Right lung (tissue), 10 donors: ENCODE results near the gene FAM9C. TPM values are rescaled to one million over a fixed set of nuclear protein-coding genes. Genes with fewer than 3 reads are reported as not detected.
"Not testable (repeated sequence)": the region's sequence is repeated elsewhere in the genome, so short reads cannot be mapped to it uniquely, and the experiment has no call there.

Source experiments
- DNase-seq, 2 donors: peaks; one replicate each; pipeline ENCODE4 v3.0.0-alpha.2; 2013
- long read RNA-seq, 8 donors: transcript quantifications; one replicate each; lab custom pipeline, GENCODE V29; 2026
- polyA plus RNA-seq, 5 donors: library from polyadenylated mRNA; unstranded; fragments of 120-200 nt; gene quantifications; one replicate each; pipeline versions ENCODE4 v1.2.1 to v1.2.3, GENCODE V29; 2013; ENCODE audit warnings: inconsistent platforms in 1 of 5, low replicate concordance in 1 of 5; ENCODE audit not compliant: insufficient read length in 5 of 5, insufficient read depth in 1 of 5

Gene FAM9C
- 1 to 10 TPM in 1 of 5 donors, under 1 TPM in 4; 0.19 to 2.5 (median 0.24) TPM for polyA plus RNA-seq
- long read RNA-seq, donor 1: 0 reads
- long read RNA-seq, donor 2: 0 reads
- long read RNA-seq, donor 3: 0 reads
- long read RNA-seq, donor 4: 0 reads
- long read RNA-seq, donor 5: 0 reads
- long read RNA-seq, donor 6: 0 reads
- long read RNA-seq, donor 7: 0 reads
- long read RNA-seq, donor 8: 0 reads

- DNase-seq: no peak
Observed at GRCh38 chrX:13044441-13044840, at the start of gene FAM9C. Gene FAM9C, minus strand, starts transcription at chrX:13044620. Its CDS starts 831 bp downstream, at chrX:13043789.

- DNase-seq: no peak
Observed at GRCh38 chrX:13093529-13094140, 49.2 kb upstream of the FAM9C start.

- DNase-seq: no peak
Observed at GRCh38 chrX:13092455-13092941, 48.1 kb upstream of the FAM9C start.

DNA sequence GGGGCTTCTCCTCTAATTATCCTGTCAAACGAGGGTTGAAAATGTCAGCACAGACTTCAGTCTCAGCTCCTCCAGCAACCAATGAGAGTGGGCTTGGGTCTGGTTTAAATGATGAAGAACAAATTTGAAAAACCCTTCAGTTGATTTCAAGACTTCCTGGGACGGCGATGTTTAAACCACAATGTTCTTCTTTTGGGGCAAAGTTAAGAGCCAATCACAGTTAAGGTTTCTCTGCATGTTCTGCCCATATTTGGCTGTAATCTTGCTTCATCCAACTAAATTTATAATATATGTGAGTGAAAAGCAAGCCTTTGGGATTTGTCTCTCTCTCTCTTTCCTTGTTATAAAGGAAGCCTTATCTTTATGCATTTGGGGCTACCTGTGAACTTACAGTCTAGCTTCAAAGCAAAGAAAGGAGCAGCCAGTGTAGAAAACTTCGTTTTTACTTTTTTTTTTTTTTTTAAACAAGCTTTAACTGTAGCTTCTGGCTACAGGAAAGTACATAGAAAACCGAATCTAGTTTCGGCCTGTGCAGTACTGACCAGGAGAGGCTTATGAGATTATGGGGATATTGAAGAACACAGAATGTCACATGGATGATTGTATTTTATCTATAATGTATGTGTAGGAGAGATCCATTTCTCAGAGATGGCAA, 46.8 kb upstream of the FAM9C start:
- DNase-seq: no peak

DNA sequence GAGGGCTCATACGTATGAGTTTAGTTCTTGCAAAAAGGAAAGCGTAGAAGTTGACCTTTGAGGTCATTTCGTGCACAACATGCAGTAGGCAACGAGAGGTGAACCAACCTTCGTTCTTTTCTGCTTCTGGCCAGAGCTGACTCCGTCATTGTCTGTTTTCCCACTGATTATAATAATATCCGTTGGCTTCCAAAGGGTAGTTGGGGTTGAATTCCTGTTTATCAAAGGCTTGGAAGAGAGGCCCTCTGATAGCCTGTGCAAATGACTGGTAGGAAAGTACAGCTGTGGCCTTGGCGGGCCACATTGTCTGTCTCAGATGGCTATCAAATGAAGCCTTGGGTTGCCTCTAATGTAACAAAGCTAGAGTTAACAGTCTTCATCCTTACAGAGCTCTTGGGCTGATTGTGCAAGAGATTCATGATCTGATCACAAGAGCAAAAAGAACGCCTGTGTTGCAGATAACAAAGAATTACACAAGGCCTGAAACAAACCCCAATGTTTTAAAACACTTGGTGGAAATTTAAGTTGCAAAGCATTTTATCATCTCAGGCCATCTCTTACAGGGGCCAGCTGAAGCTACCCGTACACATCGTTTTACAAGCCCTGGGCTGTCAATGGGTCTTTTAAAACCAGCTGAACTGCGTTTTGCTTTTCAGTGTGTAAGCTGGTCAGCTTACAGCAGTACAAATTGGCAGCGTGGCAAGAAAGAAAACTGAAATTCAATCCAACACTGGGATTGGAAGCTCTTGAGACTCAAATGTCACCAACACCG, 46.1 kb upstream of the FAM9C start:
- DNase-seq: peak; percentile 38 to 51

- DNase-seq: no peak
Observed at GRCh38 chrX:13090027-13090338, 45.6 kb upstream of the FAM9C start.

- no peak for DNase-seq
Observed at GRCh38 chrX:13088156-13088487, 43.7 kb upstream of the FAM9C start.

- DNase-seq: no peak
Observed at GRCh38 chrX:13087322-13088155, 43.1 kb upstream of the FAM9C start.

DNA sequence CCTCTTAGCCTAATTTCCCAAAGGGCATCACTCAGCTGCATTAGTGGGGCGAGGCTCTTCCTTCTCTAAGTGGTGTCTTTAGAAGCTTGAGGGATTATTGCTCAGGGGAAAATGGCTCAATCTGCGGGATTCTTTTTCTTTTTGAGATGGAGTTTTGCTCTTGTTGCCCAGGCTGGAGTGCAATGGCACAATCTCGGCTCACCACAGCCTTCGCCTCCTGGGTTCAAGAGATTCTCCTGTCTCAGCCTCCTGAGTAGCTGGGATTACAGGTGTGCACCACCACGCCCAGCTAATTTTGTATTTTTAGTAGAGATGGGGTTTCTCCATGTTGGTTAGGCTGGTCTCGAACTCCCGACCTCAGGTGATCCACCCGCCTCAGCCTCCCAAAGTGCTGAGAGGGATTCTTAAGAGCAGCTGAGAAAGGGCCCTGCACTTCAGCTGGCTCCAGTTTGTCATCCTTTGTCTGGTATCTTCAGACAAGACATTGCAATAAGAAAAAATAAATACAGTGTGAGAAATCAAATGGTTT, 42.4 kb upstream of the FAM9C start:
- not testable (repeated sequence) for DNase-seq

DNA sequence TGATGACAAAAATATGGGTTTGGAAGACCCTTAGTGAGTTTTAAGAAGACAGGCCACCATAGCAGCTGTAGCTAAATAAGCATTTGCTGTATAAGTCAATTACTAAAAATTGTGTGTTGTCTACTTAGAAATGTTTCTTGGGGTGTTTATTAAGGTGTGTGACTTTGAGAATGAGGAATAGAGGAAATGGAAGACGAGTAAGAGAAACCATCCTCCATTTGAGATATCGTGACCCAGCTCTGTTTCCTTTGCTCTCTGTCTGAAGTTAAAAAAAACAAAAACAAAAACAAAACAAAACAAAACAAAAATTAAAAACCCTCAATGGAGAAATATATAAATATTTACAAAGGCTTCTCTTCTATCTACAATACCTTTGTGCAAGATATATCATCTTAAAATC, 41.7 kb upstream of the FAM9C start:
- no peak for DNase-seq

DNA sequence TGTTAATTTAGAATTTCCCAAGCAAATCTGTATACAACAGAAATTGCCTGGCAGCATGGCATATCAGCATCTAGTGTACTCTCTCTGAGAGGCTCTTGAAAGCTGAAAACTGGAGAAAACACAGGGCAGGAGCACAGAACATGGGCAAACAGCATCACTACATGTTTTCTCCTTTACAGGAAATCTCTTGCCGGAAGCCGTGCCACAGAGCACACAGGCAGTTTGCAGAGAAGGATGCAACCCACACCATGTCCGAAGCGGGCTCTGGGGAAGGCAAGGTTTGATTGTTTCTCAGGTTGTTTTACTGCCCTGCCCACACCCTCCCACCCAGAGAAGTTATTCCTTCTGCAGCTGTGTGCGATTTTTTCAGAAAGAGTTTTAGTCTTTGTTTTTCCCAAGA, 41.1 kb upstream of the FAM9C start:
- no peak for DNase-seq

DNA sequence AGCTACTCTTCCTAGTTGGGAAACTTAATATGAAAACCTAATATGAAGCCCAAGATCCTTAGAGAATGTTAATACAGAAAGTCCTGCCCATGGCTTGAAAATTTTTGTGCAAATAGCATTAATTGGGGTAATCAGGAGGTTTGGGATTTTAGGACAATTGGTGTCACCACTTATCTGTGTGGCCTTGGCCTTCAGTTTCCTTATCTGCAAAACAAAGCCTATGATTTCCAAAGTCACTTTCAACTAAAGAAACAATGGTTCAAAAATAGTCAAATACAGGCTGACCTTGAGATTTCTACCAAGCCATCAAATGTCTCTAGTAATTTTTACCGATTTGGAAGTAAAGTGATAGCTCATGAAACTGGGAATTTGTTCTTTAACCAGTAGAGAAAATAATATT, 40.2 kb upstream of the FAM9C start:
- DNase-seq: no peak

GRCh38 chrX:13083755-13084326, 39.4 kb upstream of the FAM9C start:
- not testable (repeated sequence) for DNase-seq

DNA sequence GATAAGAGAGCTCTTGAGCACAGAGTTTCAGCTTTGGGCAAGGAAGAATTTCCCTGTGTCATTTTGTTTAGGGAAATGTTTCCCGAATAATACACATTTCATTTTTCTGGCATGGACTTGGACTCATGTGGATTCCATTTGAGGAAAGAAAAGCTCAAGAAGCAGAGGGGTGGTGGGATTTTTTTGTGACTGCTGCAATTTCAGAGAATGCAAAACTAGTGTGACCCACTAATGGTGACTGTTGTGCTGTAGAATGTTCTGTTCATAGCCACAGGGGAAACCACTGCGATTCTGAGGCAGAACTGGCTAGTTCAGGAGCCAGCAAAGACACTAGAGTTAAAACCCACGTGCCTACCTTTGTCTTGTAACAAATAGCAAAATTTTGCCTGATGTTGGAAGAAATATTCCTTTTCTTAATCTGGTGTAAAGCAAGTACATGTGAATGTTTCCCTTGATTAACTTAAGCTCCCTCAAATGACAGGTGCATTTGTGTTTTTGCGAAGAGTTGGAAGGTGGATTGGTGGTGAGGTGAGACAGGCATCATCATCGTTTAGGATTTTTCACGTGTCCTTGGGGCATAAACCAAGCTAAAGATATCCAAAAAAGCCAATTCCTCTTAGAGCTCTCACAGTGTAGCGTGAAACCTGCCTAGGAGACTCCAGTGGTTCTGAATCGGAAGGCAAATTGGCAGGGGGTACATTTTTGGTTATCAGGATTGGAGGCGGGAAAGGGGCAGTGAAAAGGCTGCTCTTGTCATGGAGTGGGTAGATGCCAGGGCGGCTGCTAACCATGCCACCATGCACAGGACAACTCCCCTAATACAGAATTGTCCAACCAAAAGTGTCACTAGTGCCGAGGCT, 38.0 kb upstream of the FAM9C start:
- DNase-seq: no peak

- DNase-seq: no peak
Observed at GRCh38 chrX:13081395-13082205, 37.2 kb upstream of the FAM9C start.

DNA sequence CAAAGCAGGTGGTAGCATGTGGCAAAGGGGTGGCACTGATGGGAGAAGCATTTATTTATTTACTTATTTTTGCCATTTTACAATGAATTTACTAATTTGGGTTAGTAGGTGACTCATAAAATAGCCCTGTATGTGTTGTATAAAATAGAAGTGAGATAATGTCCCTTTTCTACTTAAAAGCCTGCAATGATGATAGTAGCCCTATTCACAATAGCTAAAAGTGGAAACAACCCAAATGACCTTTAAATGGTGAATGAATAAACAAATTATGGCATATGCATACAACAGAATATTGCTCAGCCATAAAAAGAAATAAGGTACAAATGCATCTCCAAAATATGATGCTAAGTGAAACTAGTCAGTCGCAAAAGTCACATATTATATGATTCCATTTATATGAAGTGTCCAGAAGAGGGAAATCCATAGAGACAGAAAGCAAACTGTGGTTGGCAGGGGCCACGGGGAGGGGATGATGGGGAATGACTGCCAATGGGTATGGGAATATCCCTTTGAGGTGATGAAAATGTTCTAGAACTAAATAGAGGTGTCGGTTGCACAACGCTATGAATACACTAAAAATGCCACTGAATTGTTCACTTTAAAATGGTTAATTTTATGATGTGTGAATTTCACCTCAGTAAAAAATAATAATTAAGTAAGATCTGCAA, 35.8 kb upstream of the FAM9C start:
- no peak for DNase-seq

DNA sequence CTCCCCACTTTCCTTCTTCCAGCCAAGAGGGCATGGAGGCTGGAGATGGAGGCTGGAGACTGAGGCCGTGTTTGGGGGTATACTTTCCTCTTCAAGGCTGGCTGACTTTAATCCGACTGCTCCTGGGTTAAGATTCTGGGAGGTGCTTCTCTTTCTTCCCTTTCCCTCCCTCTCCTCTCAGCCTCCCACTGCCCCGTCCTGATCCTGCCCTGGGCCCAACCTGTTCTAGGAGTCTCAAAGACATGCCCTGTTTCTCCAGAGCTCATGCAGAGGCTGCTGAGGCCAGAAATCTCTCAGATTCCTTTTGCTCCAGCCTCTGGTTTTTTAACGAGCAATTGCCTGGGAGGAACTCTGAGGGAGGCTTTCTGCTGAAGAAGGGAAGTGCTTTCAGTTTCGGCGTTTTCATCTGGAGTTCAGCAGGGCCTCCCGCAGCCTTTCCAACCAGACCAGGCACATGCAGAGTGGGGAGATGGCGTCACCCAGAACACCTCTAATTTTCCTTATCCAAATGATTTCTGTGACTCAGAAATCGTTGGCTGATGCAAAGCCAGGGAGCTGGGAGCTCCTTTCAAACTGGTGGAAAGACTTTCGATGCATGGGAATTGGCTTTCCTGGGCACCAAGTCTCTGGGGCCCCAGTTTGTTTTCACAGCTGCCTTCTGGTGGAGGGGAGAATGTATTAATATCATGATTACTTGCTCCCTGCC, 34.5 kb upstream of the FAM9C start:
- no peak for DNase-seq

GRCh38 chrX:13077168-13077567, 32.7 kb upstream of the FAM9C start:
- no peak for DNase-seq
